GM18907 (cell line): Measurements from ENCODE around the gene LRRC14B.

Experiments
- ATAC-seq: cut with Tn5 transposase; IDR thresholded peaks from one replicate; pipeline ENCODE4 v1.9.1; 2021; ENCODE audit warnings: mild to moderate bottlenecking, moderate library complexity; ENCODE audit not compliant: unreplicated experiment

The LRRC14B gene

DNA sequence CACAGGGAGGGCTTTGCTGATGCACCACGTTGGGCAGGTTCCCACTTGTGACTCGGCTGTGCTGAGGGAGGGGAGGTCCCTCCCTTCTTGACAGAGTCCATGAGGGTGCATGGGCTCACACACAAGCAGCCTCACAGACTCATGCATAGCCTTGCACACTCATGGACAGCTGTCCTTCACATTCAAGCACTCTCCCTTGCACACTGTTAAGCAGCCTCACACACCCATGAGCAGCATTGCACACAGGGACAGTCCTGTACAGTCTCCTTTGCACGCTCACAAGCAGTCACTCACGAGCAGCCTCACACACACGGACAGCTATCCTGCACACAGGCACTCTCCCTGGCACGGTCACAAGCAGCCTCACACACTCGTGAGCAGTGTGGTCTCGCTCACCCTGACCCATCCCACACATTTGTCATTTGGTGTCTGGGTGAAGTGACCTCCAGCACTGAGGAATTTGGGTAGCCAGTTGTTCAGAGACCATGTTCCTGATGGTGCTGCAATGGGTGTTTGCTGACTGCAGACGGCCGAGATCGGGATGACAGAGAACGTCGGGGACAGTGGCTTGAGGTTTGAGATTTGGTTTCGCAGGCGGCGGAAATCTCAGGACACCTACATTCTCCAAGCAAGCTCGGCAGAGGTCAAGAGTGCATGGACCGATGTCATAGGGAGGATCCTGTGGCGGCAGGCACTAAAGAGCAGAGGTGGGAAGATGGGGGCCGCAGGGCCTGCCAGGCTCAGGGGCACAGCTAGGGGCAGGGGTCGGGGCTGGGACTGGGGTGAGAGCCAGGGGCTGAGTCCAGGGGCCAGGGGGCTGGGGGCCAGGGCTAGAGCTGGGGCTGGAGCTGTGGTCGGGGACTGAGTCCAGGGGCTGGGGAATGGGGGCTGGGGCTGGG is 17.7 kb upstream of the LRRC14B start:
- ATAC-seq, result no peak

DNA sequence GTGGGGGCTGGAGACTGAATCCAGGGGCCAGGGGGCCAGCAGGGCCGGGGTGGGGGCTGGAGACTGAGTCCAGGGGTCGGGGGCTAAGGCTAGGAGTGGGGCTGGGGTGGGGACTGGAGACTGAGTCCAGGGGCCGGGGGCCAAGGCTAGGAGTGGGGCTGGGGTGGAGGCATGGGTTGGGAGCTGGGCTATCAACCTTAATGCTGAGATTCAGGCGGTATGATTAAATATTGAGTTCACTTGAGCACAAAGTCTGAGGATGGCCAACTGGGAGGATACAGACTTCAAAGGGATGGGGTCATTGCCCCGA is 17.0 kb upstream of the LRRC14B start:
- no peak for ATAC-seq

DNA sequence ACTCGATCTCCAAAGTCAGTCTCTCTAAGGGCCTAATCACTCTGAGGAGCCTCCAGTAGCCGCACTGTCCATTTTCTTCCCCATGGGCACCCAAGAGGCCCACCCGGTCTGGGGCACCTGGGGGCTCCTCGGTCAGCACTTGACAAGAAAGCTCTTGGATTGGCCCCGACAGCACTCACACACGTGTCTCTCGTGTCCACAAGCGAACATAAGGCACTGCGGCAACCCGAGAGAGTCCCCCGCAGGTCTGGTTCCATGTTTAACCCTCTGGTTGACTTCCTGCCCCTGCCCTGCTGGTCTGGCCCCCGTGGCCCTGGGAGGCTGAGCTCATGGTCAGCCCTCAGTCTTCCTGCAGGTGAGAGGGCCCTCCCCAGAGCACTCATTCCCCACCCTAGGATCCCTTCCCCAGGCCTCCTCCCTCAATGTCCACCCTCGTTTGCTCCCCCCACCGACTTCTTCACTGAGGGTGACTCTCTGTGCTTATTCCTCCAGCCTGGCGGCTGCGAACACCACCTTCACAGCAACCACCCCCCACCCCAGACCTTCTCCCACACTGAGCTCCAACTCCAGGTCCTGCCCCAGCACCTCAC is 16.3 kb upstream of the LRRC14B start:
- ATAC-seq, result no peak

DNA sequence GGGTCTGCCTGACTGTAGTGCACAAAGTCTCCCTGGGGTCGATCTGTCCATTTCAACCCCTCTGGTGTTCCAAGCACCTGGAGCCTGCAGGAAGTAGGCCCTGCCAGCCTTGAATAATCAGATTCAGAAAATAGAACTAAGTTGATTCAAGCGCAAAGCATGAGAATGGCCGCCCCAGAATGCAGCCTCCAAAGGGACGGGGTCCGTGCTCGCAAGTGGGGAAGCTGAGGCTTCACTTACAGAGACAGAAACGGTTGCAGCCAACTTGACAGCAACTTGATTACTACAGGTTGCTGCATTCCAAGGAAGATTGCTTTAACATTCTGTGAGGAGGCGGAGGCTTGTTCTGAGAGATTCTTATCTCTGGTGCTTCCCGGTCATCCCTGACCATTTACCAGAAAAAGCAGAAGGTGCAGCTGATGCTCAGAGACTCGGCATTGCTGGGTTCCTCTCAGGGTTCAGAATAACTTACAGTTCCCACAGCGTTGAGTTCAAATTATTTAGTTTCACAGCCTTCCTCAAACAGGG is 14.9 kb upstream of the LRRC14B start:
- ATAC-seq, result no peak

DNA sequence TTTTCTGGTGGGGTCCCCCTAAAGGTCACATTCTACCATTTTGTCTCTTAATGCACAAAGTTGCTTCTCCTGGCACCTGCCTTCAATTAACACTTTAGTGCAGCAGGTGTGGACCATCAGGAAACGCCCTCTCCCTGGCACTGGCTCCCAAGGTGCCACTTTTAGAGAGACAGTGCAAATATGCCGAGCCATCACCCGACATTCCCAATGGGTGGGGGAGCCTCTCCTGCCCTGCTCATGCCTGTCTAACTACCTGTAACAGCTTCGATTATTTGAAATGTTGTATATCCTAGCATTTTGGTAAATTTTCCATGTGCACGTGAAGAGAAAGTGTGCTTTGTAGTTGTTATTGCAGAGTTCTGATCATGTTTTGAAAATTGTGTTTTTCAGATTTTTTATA is 13.2 kb upstream of the LRRC14B start:
- ATAC-seq, result no peak

DNA sequence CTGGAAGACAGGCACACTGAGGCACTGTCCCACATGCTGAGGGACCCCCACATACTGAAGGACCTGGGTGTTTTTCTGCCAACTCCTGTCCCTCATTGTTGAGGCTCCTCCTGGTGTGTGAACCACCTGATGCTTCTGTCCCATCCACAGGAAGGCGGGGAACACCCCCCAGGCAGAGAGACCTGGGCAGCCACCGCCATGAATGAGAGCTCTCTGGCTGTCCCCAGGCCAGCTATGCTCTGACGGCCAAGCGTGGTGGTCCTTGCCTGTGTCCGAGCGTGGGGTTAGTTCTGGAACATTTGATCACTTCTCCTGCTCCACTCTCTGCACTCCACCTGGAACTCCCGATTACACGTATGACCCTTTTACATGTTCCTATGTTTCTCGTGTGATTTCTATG is 11.9 kb upstream of the LRRC14B start:
- no peak for ATAC-seq

DNA sequence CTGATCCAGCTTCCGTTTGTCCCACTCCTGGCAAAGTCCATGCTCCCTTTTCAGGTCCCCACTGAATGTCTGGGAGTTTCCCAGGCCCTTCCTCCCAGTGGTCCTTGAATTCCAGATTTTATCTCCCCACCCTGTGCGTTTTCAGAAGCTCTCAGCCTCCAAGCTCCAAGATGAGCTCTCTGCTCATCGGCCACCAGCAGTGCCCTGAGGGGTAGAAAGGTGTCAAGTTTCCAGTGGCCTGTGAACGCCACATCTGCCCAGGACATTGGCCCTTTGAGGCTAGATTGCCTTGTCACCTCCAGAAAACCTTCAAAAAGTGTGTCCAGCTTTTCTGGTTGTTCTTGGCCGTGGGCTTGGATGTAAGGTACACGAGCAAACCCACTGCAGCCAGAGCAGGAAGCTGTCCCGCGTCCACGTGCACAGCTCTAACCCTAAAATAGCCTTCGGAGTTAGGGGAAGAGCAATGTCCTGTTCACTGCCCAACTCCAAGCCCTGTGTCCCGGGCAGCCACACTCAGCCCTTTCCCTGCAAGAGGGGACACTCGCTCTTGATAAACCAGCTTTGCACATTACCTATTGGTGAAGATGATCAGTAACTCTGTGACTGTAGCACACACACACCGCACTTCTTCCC is 10.9 kb upstream of the LRRC14B start:
- no peak for ATAC-seq

DNA sequence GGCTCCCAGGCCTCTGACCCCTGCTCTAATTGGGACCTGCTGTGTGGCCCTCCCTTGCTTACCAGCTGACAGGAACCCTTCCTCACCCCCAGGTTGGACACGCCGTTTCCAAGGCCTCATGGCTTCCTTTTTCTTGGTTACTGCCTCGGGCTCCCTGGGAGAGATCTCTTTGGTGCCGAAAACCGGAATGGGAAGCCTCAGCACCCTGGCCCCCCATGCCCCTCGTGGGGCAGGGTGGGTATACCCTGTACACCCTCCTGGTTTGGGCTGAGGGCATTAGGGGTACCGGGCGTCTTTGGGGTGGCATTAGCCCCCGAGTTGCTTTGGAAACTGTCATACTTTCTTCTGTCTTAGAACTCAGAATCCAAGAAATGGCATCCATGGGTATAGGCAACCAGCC is 10.1 kb upstream of the LRRC14B start:
- no peak for ATAC-seq

DNA sequence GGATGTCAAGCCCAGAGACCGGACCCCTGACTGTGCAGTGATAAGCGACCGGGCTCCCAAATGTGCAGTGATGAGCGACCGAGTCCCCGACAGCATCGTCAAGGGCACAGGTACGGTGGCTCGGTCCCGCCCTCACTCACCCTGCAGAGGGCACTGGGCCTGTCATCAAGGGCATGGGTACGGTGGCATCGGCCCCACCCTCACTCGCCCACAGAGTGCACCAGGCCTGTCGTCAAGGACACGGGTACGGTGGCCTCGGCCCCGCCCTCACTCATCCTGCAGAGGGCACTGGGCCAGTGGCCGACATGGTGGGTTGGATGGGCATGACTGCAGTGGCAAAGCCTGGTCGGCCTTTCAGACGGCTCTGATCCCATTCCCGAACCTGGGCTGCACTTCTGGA is 9.7 kb upstream of the LRRC14B start:
- no peak for ATAC-seq

DNA sequence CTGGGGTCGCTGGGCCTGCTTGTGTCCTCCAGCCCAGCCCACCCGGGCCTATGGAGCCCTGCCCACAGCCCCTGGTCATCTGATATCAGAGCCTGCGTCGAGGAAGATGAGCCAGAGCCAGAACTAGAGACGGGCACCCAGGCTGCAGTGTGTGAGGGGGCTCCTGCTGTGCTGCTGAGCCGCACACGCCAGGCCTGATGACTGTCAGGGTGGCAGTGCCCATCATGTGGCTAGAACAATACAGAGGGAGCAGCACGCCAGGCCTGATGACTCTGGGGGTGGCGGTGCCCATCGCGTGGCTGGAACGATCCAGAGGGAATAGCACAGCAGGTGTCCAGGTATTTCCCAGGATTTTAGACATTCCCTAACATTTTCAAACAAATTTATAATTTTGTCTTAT is 9.2 kb upstream of the LRRC14B start:
- no peak for ATAC-seq

DNA sequence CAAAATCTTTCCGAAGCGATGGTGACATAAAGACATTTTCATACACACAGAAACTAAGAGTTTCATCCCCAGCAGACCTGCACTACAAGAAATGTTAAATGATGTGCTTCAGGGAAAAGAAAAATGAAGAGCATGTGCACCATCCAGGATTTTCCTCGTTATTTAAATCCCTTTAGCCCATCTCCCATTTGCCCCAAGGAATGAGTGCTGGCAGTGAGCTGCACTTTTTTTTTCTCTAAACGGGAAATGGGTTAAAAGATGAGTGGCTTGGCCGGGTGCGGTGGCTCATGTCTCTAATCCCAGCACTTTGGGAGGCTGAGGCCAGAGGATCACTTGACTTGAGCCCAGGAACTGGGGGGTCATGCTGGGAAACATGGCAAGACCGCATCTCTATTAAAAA is 6.8 kb upstream of the LRRC14B start:
- no peak for ATAC-seq

DNA sequence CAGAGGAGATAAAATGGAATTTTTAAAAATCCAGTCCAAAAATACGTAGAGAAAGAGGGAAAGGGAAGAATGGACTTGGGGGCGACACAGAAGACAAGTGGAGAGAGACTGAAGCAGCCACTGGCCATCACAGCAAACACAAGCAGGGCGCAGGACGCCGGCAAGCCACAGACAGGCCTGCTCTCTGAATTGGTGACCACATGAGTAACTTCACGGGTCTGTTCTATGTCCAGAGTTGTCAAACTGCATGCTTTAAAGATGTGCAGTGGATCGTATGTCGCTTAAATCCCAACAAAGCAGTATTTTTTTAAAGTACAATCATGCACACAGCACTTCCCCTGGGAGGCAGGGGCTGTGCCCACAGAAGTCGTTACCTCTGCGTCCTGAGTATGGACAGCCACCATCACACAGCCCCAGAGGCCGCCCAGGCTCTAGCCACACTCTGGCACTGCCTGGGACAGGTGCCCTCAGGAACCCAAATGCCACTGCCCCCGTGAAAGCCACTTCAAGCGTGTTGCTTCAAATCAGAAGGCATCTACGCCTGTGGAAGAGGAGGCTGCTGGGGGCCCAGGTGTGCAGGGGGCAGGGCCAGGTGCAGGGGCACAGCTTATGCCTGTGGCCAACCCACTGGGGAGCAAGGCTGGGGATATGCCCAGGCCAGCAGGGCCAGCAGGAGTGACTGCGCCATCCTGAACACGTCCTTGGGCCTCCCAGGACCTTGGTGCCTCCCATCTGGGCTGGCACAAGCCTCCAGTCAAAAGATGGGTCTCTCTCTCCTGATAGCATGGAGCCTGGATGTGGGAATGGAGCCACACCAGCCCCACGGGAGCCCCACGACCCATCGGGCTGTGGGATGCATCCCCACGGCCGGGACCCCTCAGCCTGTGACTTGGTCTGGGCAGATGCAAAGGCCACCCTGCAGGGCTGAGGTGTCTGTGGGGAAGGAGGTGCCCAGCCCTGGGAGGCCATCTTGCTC is 5.9 kb upstream of the LRRC14B start:
- ATAC-seq, result no peak

DNA sequence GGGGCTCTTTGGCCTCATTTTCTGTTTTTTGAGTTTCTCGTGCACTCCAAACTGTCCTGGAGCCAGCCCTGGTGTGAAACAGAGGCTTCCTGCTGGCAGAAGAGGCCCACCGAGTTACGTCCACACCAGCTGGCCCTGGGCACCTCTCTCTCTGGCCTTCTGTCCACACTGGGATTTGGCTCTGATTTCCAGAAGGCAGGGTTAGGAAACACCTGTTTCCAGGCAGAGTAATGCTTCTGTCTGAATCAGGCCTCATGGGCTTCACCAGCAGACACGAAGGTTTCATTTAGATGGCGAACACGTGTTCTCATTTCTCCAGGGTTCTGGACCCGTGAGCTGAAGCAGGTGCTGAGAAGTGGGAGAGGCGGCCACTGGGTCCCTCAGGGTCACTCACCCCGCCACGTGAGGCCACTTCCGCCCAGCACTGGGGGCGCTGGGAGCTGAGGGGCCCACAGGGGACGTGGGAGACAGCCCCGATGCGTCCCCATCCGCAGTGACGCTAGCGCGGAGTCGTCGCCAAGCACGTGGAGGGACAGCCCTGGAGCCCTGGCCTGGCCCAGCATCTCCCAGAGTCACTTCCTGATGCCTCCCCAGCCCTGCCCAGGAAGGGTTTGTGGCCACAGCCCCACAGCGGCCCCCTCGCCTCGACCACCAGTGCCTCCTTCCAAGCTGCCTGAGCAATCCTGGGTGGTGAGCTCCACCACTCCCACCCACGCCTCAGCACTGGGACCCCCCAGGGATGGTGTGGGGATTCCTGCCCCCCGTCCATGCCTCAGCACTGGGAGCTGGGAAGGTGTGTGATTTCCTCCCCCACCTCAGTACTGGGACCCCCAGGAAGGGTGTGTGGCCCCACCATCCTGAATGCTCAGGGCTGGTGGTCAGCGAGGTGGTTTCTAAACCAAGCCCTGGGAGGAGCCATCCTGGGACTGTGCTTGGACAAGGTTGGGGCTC is 4.9 kb upstream of the LRRC14B start:
- no peak for ATAC-seq

DNA sequence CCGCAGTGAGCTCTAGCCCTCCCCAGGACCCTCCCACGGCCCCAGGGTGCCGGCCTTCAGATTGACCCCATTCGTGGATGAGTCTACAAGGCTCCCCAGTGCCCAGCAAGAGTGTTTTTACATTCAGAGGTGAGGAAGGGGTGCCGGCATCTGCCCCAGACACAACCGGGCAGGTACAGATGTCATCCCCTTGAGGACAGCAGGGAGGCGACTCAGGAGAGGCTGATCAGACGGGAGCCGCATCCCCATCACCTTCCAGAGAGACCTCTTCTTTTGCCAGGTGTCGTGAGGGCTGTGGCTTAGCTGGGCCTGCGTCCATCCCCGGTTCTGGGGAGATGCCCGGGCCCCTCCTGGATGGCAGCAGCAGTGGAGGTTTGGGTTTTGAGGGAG is 4.3 kb upstream of the LRRC14B start:
- no peak for ATAC-seq

DNA sequence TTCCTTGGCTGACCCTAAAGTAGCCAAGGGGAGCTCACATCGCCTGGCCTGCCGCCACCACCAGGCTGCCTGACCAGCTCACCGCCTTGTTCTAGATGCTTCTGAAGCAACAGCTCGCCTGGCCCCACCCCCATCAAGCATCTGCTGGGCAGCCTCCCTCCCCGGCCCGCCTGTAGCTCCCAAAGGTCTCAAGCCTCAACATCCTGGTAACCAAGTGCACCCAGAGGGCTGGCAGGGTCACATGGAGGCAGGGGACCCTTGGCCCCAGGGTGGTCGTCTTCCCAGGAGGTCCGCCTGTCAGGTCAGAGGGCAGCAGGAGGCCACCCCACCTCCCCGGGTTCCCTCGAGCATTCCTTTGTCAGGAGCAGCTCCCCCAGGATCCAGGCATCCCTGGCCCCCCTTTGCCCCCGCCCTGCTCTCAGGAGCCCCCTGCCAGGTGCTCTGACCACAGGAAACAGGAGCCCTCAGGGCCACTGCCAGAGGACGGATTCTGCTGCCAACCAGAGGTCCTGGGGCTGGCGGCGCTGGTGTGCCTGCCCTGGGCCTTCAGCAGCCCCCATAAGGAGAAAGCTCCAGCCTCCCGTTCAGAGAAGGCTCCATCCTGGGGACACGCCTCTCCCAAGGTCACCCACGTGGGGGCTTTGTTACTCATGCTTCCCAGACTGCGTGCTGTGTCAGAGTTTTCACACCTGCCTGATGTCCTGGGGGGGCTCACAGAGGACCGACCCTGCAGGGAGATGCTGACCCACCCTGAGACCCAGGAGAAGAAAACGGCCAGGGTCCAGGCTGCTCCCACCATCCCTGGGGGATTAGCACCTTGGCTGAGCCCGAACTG is 3.5 kb upstream of the LRRC14B start:
- no peak for ATAC-seq

DNA sequence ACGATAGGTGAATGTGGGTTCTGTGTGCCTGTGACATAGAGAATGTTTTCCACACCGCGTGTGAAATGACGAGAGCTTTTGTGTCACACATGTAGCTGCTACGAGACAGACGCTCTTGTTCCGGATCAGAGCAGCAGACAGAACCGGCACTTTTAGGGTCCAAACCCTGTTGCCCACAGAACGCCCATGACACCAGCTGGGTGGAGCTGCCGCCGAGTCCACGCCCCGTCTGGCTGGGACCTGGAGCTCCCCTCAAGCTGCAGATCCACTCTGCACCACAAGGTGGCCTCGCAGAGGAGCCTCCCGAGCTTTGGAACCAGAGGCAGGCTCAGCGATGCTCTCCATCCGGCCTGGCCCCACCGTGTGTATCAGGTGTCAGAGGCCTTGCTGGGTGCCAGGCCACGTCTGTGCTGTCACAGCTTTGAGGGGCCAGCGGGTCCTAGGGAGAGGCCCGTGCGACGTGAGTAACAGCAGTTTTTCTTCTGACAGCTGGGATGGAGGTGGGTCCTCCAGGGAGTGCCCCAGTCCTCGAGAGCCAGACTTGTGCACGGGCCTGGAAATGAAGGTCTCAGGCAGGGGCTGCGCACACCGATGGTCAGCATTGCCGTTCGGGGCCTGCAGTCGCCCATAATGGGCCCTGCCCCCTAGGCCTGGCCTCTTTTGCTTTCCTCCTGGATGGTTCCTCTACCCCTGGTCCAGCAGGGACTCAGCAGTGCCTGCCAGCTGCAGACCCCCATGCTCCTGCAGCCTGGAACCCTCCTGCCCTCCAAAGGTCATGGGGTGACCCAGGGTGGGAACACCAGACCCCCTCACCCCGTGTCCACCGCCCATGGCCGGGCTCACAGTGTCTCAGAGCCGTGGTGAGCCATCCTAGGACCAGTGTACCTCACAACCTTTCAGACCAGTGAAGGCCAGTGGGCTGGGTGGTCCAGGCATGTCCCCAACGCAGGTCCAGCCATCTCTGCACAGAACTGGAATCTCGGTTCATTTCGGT is 2.5 kb upstream of the LRRC14B start:
- peak; percentile 83 for ATAC-seq

DNA sequence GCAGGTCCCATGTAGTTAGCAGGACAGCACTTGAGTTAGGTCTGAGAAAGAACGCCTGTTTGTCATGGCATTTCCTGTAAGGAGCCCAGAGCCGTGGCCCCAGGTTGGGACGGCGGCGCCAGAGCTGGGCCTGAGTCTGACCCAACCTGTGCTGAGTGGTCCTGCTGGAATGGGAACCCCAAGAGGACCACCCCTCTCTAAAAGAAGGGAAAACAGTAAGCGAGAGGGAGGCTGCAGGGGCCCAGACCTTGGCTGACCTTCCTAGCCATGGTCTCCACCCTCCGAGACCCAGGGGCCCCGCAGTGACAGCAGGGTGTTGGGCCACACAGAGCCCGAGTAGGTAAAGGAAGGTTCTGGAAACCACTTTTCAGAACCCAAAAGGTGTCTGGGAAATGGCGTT is 1.8 kb upstream of the LRRC14B start:
- no peak for ATAC-seq

DNA sequence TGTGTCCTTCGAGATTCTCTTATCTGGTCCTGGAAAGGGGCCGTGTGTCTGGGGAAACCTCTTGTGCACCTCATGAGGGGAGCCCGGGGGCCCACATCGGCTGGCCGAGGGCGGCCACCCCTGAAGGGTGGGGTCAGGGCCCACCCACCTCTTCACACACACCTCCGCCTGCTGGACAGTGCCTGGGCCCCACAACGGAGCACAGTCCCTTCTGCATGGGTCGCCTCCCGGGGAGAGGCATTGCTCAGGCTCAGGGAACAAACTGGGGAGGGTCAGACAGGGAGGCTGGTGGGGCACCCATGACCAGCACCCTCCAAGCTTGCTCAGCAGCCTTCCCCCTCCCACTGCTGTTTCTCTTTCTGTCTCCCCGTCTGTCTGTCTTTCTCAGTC is 1.3 kb upstream of the LRRC14B start:
- ATAC-seq, result no peak
